HEK293 (cell line): Measurements from ENCODE around the gene DDX49.

Experiments used
- CTCF ChIA-PET: fragments of 350-600 bp; formaldehyde crosslinking; extraction: SDS; loops from one replicate; lab custom pipeline; 2021; ENCODE audit warnings: antibody characterized with exemption; lab: Yijun Ruan, JAX
- POLR2A ChIA-PET: fragments of 300-600 bp; formaldehyde crosslinking; extraction: SDS; loops from one replicate; lab custom pipeline; 2020; ENCODE audit warnings: antibody characterized with exemption, inconsistent platforms; lab: Yijun Ruan, JAX
- H3K27ac ChIP-seq: fragments of 200-500 bp; sonication (Bioruptor generic); 2 replicates; pipeline ENCODE4 v1.5.1; 2014; ENCODE audit warnings: low read depth, low read length, control low read depth, inconsistent platforms; ENCODE audit errors: extremely low read depth
- H3K36me3 ChIP-seq, 2 experiments: fragments of 200-500 bp in 1 of 2; sonication (Bioruptor generic) in 1 of 2; 1 replicate in 1 of 2; 2 replicates in 1 of 2; pipeline ENCODE4 v1.5.1; 2014 to 2017; ENCODE audit warnings: inconsistent platforms in 2 of 2, low read length in 2 of 2; ENCODE audit not compliant: control insufficient read depth in 2 of 2, insufficient read depth in 1 of 2
- H3K4me1 ChIP-seq: fragments of 200-500 bp; sonication (Bioruptor generic); 2 replicates; pipeline ENCODE4 v1.5.1; 2014; ENCODE audit warnings: mild to moderate bottlenecking, low read length, inconsistent platforms; ENCODE audit not compliant: control insufficient read depth, insufficient read depth
- H3K4me3 ChIP-seq: 2 replicates; pipeline ENCODE4 v1.5.1; 2011; ENCODE audit warnings: low read depth, mild to moderate bottlenecking, control low read depth, low read length, moderate library complexity
- H3K9me3 ChIP-seq: fragments of 200-500 bp; sonication (Bioruptor generic); 2 replicates; pipeline ENCODE4 v1.5.1; 2014; ENCODE audit warnings: low read depth, low read length, inconsistent platforms; ENCODE audit not compliant: control insufficient read depth, insufficient read depth
- EGR2 ChIP-seq: fragments of 450-650 bp; formaldehyde crosslinking; IDR thresholded peaks from 2 replicates; pipeline ENCODE4 v1.5.1; 2016; ENCODE audit warnings: low read depth, missing biosample characterization, missing genetic modification characterization
- GLIS1 ChIP-seq: fragments of 450-650 bp; formaldehyde crosslinking; IDR thresholded peaks from 2 replicates; pipeline ENCODE4 v1.5.1; 2016; ENCODE audit warnings: missing biosample characterization, missing genetic modification characterization
- GLIS2 ChIP-seq: fragments of 450-650 bp; formaldehyde crosslinking; IDR thresholded peaks from 2 replicates; pipeline ENCODE4 v1.5.1; 2016; ENCODE audit warnings: missing biosample characterization, missing genetic modification characterization
- KLF8 ChIP-seq: fragments of 450-650 bp; formaldehyde crosslinking; IDR thresholded peaks from 2 replicates; pipeline ENCODE4 v1.5.1; 2016; ENCODE audit warnings: missing biosample characterization, missing genetic modification characterization
- KLF9 ChIP-seq: fragments of 450-650 bp; formaldehyde crosslinking; IDR thresholded peaks from 2 replicates; pipeline ENCODE4 v1.5.1; 2016; ENCODE audit warnings: missing biosample characterization, missing genetic modification characterization, low read depth
- WT1 ChIP-seq: fragments of 450-650 bp; formaldehyde crosslinking; IDR thresholded peaks from 2 replicates; pipeline ENCODE4 v1.5.1; 2016; ENCODE audit warnings: missing biosample characterization, missing genetic modification characterization
- ZBTB20 ChIP-seq: fragments of 450-650 bp; formaldehyde crosslinking; IDR thresholded peaks from 2 replicates; pipeline ENCODE4 v1.5.1; 2016; ENCODE audit warnings: missing biosample characterization, missing genetic modification characterization
- ZBTB8A ChIP-seq: fragments of 450-650 bp; formaldehyde crosslinking; IDR thresholded peaks from 2 replicates; pipeline ENCODE4 v1.5.1; 2016; ENCODE audit warnings: missing biosample characterization, missing genetic modification characterization
- ZFHX2 ChIP-seq: fragments of 450-650 bp; formaldehyde crosslinking; conservative IDR thresholded peaks from 2 replicates; pipeline ENCODE4 v1.5.1; 2016; ENCODE audit warnings: missing biosample characterization, missing genetic modification characterization
- ZNF121 ChIP-seq: fragments of 450-650 bp; formaldehyde crosslinking; IDR thresholded peaks from 2 replicates; pipeline ENCODE4 v1.5.1; 2016; ENCODE audit warnings: missing biosample characterization, missing genetic modification characterization
- ZNF214 ChIP-seq: fragments of 450-650 bp; formaldehyde crosslinking; IDR thresholded peaks from 2 replicates; pipeline ENCODE4 v1.5.1; 2017; ENCODE audit warnings: missing biosample characterization, mild to moderate bottlenecking, missing genetic modification characterization, borderline replicate concordance
- ZNF335 ChIP-seq: fragments of 450-650 bp; formaldehyde crosslinking; conservative IDR thresholded peaks from 2 replicates; pipeline ENCODE4 v1.5.1; 2016; ENCODE audit warnings: missing biosample characterization, missing genetic modification characterization
- ZNF416 ChIP-seq: fragments of 450-650 bp; formaldehyde crosslinking; IDR thresholded peaks from 2 replicates; pipeline ENCODE4 v1.5.1; 2016; ENCODE audit warnings: missing biosample characterization, missing genetic modification characterization
- ZNF549 ChIP-seq: fragments of 450-650 bp; IDR thresholded peaks from 2 replicates; pipeline ENCODE4 v1.5.1; 2018; ENCODE audit warnings: missing biosample characterization, missing genetic modification characterization, mild to moderate bottlenecking, inconsistent platforms, moderate library complexity
- ZNF600 ChIP-seq: fragments of 450-650 bp; formaldehyde crosslinking; IDR thresholded peaks from 2 replicates; pipeline ENCODE4 v1.5.1; 2016; ENCODE audit warnings: missing biosample characterization, missing genetic modification characterization
- TF ChIP-seq, protein P1 (sequence below): fragments of 450-650 bp; formaldehyde crosslinking; IDR thresholded peaks from 2 replicates; pipeline ENCODE4 v1.5.1; 2016; ENCODE audit warnings: missing biosample characterization, missing genetic modification characterization
- TF ChIP-seq, protein P2 (sequence below): fragments of 450-650 bp; formaldehyde crosslinking; optimal IDR thresholded peaks from 2 replicates; pipeline ENCODE3; 2016; ENCODE audit warnings: missing biosample characterization, mild to moderate bottlenecking, missing genetic modification characterization
- TF ChIP-seq, protein P3 (sequence below): fragments of 450-650 bp; formaldehyde crosslinking; IDR thresholded peaks from 2 replicates; pipeline ENCODE4 v1.5.1; 2016; ENCODE audit warnings: missing biosample characterization, missing genetic modification characterization
- TF ChIP-seq, protein P4 (sequence below): fragments of 450-650 bp; formaldehyde crosslinking; IDR thresholded peaks from 2 replicates; pipeline ENCODE4 v1.5.1; 2016; ENCODE audit warnings: missing biosample characterization, missing genetic modification characterization
- TF ChIP-seq, protein P5 (sequence below): fragments of 450-650 bp; formaldehyde crosslinking; IDR thresholded peaks from 2 replicates; pipeline ENCODE4 v1.5.1; 2016; ENCODE audit warnings: missing biosample characterization, missing genetic modification characterization

DDX49 gene

DNA sequence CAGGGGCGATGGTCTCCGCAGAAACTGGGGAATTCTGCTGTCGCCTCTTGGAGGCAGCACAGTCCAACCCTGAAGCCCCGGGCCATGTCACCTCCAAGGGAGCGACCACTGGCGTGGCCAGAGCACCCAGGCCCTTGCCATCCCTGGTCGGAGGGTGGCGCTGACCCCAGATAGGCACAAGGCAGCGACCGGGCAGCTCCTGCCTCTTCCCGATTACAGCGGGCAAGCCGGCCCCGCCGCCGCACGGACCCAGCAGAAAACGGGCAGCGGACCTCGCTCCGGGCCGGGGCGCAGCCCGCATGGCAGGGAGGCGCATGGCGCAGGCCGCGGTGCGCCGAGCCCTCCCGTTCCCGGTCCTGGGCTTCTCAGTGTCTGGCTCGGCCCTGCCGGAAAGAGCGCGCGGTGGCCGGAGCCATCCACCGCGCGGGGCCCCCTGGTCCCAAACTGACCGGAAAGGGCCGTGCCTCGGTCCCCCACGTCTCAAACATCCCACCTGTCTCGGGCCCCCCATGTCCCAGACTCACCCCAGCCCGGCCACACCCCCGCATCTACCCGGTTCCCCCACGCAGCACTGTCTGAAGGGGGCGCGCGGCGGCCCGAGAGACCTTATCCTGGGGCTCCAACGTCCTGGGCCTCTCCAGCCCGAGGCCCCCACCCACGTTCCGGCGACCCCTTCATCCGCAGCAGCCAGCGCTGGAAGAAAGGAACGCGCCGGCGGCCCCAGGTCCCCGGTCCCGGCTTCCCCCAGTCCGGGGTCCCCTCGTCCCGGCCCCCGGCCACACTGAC is 24.3 kb upstream of the DDX49 start:
- ChIA-PET CTCF (interaction anchor here (0.6 to 2.3 kb wide), 8 partner anchors 9 to 250 kb away, joined by 3 to 13 read pairs (median 3); no protein-coding TSS in a partner anchor), POLR2A (interaction anchor here (0.6 to 1.5 kb wide), 2 partner anchors 24 to 92 kb away, joined by 5 to 6 read pairs; partner anchors contain the start of genes COPE and DDX49)
- Histone ChIP-seq H3K27ac (peak overlapping the region; percentile 69; the same call in 1 of the 2 replicates), H3K4me1 (no peaks in the 10 kb centered on the region; the same call in 1 of the 2 replicates), H3K9me3 (no peaks in the 10 kb centered on the region), H3K36me3 (peaks cover 0 to 26% of the 10 kb centered on the region in 2 experiments; a peak in 2 of 3 replicates), H3K4me3 (peak overlapping the region; percentile 50)
- TF ChIP-seq, protein P1, sequence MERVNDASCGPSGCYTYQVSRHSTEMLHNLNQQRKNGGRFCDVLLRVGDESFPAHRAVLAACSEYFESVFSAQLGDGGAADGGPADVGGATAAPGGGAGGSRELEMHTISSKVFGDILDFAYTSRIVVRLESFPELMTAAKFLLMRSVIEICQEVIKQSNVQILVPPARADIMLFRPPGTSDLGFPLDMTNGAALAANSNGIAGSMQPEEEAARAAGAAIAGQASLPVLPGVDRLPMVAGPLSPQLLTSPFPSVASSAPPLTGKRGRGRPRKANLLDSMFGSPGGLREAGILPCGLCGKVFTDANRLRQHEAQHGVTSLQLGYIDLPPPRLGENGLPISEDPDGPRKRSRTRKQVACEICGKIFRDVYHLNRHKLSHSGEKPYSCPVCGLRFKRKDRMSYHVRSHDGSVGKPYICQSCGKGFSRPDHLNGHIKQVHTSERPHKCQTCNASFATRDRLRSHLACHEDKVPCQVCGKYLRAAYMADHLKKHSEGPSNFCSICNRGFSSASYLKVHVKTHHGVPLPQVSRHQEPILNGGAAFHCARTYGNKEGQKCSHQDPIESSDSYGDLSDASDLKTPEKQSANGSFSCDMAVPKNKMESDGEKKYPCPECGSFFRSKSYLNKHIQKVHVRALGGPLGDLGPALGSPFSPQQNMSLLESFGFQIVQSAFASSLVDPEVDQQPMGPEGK (tag by site-specific recombination), result peak; percentile 76
- TF ChIP-seq ZNF214 (tag by site-specific recombination), result no peak
- TF ChIP-seq, protein P2, sequence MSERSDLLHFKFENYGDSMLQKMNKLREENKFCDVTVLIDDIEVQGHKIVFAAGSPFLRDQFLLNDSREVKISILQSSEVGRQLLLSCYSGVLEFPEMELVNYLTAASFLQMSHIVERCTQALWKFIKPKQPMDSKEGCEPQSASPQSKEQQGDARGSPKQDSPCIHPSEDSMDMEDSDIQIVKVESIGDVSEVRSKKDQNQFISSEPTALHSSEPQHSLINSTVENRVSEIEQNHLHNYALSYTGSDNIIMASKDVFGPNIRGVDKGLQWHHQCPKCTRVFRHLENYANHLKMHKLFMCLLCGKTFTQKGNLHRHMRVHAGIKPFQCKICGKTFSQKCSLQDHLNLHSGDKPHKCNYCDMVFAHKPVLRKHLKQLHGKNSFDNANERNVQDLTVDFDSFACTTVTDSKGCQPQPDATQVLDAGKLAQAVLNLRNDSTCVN (tag by site-specific recombination), result peak; percentile 68
- TF ChIP-seq GLIS1 (tag by site-specific recombination), result peak; percentile 15; the same call in 1 of the 2 replicates
- TF ChIP-seq KLF9 (tag by site-specific recombination), result peak; percentile 60; the same call in 1 of the 2 replicates
- peak; percentile 65 for TF ChIP-seq ZNF335 (tag by site-specific recombination)
- TF ChIP-seq, protein P3, sequence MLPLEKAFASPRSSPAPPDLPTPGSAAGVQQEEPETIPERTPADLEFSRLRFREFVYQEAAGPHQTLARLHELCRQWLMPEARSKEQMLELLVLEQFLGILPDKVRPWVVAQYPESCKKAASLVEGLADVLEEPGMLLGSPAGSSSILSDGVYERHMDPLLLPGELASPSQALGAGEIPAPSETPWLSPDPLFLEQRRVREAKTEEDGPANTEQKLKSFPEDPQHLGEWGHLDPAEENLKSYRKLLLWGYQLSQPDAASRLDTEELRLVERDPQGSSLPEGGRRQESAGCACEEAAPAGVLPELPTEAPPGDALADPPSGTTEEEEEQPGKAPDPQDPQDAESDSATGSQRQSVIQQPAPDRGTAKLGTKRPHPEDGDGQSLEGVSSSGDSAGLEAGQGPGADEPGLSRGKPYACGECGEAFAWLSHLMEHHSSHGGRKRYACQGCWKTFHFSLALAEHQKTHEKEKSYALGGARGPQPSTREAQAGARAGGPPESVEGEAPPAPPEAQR, result no peak
- peak; percentile 39; the same call in 1 of the 2 replicates for TF ChIP-seq GLIS2 (tag by site-specific recombination)
- TF ChIP-seq, protein P4, sequence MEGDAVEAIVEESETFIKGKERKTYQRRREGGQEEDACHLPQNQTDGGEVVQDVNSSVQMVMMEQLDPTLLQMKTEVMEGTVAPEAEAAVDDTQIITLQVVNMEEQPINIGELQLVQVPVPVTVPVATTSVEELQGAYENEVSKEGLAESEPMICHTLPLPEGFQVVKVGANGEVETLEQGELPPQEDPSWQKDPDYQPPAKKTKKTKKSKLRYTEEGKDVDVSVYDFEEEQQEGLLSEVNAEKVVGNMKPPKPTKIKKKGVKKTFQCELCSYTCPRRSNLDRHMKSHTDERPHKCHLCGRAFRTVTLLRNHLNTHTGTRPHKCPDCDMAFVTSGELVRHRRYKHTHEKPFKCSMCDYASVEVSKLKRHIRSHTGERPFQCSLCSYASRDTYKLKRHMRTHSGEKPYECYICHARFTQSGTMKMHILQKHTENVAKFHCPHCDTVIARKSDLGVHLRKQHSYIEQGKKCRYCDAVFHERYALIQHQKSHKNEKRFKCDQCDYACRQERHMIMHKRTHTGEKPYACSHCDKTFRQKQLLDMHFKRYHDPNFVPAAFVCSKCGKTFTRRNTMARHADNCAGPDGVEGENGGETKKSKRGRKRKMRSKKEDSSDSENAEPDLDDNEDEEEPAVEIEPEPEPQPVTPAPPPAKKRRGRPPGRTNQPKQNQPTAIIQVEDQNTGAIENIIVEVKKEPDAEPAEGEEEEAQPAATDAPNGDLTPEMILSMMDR, result peak; percentile 58
- peak; percentile 65 for TF ChIP-seq ZFHX2 (tag by site-specific recombination)
- TF ChIP-seq, protein P5, sequence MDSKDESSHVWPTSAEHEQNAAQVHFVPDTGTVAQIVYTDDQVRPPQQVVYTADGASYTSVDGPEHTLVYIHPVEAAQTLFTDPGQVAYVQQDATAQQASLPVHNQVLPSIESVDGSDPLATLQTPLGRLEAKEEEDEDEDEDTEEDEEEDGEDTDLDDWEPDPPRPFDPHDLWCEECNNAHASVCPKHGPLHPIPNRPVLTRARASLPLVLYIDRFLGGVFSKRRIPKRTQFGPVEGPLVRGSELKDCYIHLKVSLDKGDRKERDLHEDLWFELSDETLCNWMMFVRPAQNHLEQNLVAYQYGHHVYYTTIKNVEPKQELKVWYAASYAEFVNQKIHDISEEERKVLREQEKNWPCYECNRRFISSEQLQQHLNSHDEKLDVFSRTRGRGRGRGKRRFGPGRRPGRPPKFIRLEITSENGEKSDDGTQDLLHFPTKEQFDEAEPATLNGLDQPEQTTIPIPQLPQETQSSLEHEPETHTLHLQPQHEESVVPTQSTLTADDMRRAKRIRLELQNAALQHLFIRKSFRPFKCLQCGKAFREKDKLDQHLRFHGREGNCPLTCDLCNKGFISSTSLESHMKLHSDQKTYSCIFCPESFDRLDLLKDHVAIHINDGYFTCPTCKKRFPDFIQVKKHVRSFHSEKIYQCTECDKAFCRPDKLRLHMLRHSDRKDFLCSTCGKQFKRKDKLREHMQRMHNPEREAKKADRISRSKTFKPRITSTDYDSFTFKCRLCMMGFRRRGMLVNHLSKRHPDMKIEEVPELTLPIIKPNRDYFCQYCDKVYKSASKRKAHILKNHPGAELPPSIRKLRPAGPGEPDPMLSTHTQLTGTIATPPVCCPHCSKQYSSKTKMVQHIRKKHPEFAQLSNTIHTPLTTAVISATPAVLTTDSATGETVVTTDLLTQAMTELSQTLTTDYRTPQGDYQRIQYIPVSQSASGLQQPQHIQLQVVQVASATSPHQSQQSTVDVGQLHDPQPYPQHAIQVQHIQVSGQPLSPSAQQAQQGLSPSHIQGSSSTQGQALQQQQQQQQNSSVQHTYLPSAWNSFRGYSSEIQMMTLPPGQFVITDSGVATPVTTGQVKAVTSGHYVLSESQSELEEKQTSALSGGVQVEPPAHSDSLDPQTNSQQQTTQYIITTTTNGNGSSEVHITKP, result peak; percentile 40; the same call in 1 of the 2 replicates
- TF ChIP-seq ZNF600 (tag by site-specific recombination), result peak; percentile 30; the same call in 1 of the 2 replicates
- TF ChIP-seq ZNF416 (tag by site-specific recombination), result no peak
- peak; percentile 48; the same call in 1 of the 2 replicates for TF ChIP-seq ZBTB20 (tag by site-specific recombination)
- TF ChIP-seq KLF8, result peak; percentile 25; the same call in 1 of the 2 replicates
- peak; percentile 27; the same call in 1 of the 2 replicates for TF ChIP-seq EGR2
- peak; percentile 80; the same call in 1 of the 2 replicates for TF ChIP-seq ZNF549 (tag by site-specific recombination)
- TF ChIP-seq WT1 (tag by site-specific recombination), result no peak
- TF ChIP-seq ZNF121 (tag by site-specific recombination), result no peak
- 0 out of 2 replicates have a peak, but pooled peaks have one; percentile 31 for TF ChIP-seq ZBTB8A
